OCI-LY1 (cell line): ENCODE results near the gene MARCHF10.

ENCODE experiments used
- H2AFZ ChIP-seq: fragments of 200-600 bp; sonication (generic), shearing (Covaris generic); 2 replicates; pipeline ENCODE4 v1.6.0; 2014; ENCODE audit warnings: antibody characterized with exemption, mild to moderate bottlenecking, low read length
- H3F3A ChIP-seq: fragments of 200-600 bp; sonication (generic), shearing (Covaris generic); 2 replicates; pipeline ENCODE4 v1.6.0; 2014; ENCODE audit warnings: mild to moderate bottlenecking, antibody characterized with exemption, low read length, moderate library complexity; ENCODE audit not compliant: insufficient read depth
- H3K27ac ChIP-seq: fragments of 200-600 bp; sonication (generic); 2 replicates; pipeline ENCODE4 v1.5.1; 2014; ENCODE audit warnings: low read length, mixed run types, mild to moderate bottlenecking, low read depth; ENCODE audit not compliant: poor library complexity, severe bottlenecking
- H3K27me3 ChIP-seq: fragments of 200-600 bp; sonication (generic); 2 replicates; pipeline ENCODE4 v1.6.0; 2014; ENCODE audit warnings: antibody characterized with exemption, mild to moderate bottlenecking, low read length, moderate library complexity; ENCODE audit not compliant: insufficient read depth
- H3K36me3 ChIP-seq: fragments of 200-600 bp; sonication (generic); 2 replicates; pipeline ENCODE4 v1.6.1; 2014; ENCODE audit warnings: mild to moderate bottlenecking, antibody characterized with exemption, low read length, moderate library complexity, mixed read lengths; ENCODE audit not compliant: insufficient read depth
- H3K4me1 ChIP-seq: fragments of 200-600 bp; sonication (generic); 2 replicates; pipeline ENCODE4 v1.5.1; 2014; ENCODE audit warnings: mild to moderate bottlenecking, low read length, moderate library complexity; ENCODE audit not compliant: insufficient read depth, severe bottlenecking
- H3K4me2 ChIP-seq: fragments of 200-600 bp; sonication (generic), shearing (Covaris generic); 2 replicates; pipeline ENCODE4 v1.6.1; 2014; ENCODE audit warnings: low read length
- H3K4me3 ChIP-seq: fragments of 200-600 bp; sonication (generic); 2 replicates; pipeline ENCODE4 v1.5.1; 2014; ENCODE audit warnings: low read length, low read depth, mild to moderate bottlenecking, mixed read lengths; ENCODE audit not compliant: poor library complexity, severe bottlenecking
- H3K79me2 ChIP-seq: fragments of 200-600 bp; shearing (Covaris generic); 2 replicates; pipeline ENCODE4 v1.6.1; 2016; ENCODE audit warnings: mixed run types, low read length, mixed read lengths; ENCODE audit not compliant: insufficient read depth
- H3K9ac ChIP-seq: fragments of 200-600 bp; sonication (generic), shearing (Covaris generic); 2 replicates; pipeline ENCODE4 v1.6.1; 2014; ENCODE audit warnings: mild to moderate bottlenecking, low read length, mixed read lengths
- H3K9me2 ChIP-seq: fragments of 200-600 bp; sonication (generic), shearing (Covaris generic); 2 replicates; pipeline ENCODE4 v1.6.1; 2014; ENCODE audit warnings: low read depth, mild to moderate bottlenecking, low read length, mixed read lengths
- H3K9me3 ChIP-seq: fragments of 200-600 bp; shearing (Covaris generic); 2 replicates; pipeline ENCODE4 v1.6.1; 2014; ENCODE audit warnings: low read length, mixed read lengths
- H4K20me1 ChIP-seq: fragments of 200-600 bp; sonication (generic), shearing (Covaris generic); 2 replicates; pipeline ENCODE4 v1.6.0; 2016; ENCODE audit warnings: mild to moderate bottlenecking, low read length; ENCODE audit not compliant: insufficient read depth
- CTCF ChIP-seq: fragments of 200-600 bp; sonication (generic), shearing (Covaris generic); IDR thresholded peaks from 2 replicates; pipeline ENCODE4 v1.5.1; 2017; ENCODE audit warnings: mild to moderate bottlenecking, antibody characterized with exemption, low read length, moderate library complexity, mixed read lengths
- EZH2 ChIP-seq: fragments of 200-600 bp; sonication (generic), shearing (Covaris generic); IDR thresholded peaks from 2 replicates; pipeline ENCODE4 v1.8.0; 2017; ENCODE audit warnings: borderline replicate concordance, mixed run types, mild to moderate bottlenecking, antibody characterized with exemption, low read length, moderate library complexity, mixed read lengths

The MARCHF10 gene

GRCh38 chr17:62818526-62818925 is 10.4 kb upstream of the MARCHF10 start:
- no peaks in the 10 kb centered on the region for H3K9me3 ChIP-seq
- H3K36me3 ChIP-seq = no peaks in the 10 kb centered on the region
- TF ChIP-seq CTCF = no peak
- no peak for TF ChIP-seq EZH2
- no peaks in the 10 kb centered on the region for H3K4me1 ChIP-seq
- no peak overlapping the region for H3K4me3 ChIP-seq
- H3K27me3 ChIP-seq = no peaks in the 10 kb centered on the region
- no peak overlapping the region for H3K9ac ChIP-seq
- H4K20me1 ChIP-seq = no peaks in the 10 kb centered on the region
- H3K79me2 ChIP-seq = no peaks in the 10 kb centered on the region
- H2AFZ ChIP-seq = no peak overlapping the region
- no peak overlapping the region for H3K27ac ChIP-seq
- no peak overlapping the region for H3K4me2 ChIP-seq
- no peaks in the 10 kb centered on the region for H3K9me2 ChIP-seq
- H3F3A ChIP-seq = no peaks in the 10 kb centered on the region

GRCh38 chr17:62816282-62816839 is 8.2 kb upstream of the MARCHF10 start:
- H3K79me2 ChIP-seq = no peaks in the 10 kb centered on the region
- H3K4me3 ChIP-seq = no peak overlapping the region
- no peaks in the 10 kb centered on the region for H3K27me3 ChIP-seq
- no peaks in the 10 kb centered on the region for H3K9me3 ChIP-seq
- H3K36me3 ChIP-seq = no peaks in the 10 kb centered on the region
- no peaks in the 10 kb centered on the region for H3F3A ChIP-seq
- no peak overlapping the region for H3K27ac ChIP-seq
- no peaks in the 10 kb centered on the region for H4K20me1 ChIP-seq
- H3K9ac ChIP-seq = no peak overlapping the region
- no peaks in the 10 kb centered on the region for H3K4me1 ChIP-seq
- no peak overlapping the region for H3K4me2 ChIP-seq
- H2AFZ ChIP-seq = no peak overlapping the region
- TF ChIP-seq CTCF (no peak), EZH2 (no peak)
- no peaks in the 10 kb centered on the region for H3K9me2 ChIP-seq

- TF ChIP-seq CTCF = no peak
- TF ChIP-seq EZH2 = no peak
- no peaks in the 10 kb centered on the region for H3K36me3 ChIP-seq
- H4K20me1 ChIP-seq = no peaks in the 10 kb centered on the region
- no peak overlapping the region for H3K9ac ChIP-seq
- no peaks in the 10 kb centered on the region for H3K9me3 ChIP-seq
- H3K4me2 ChIP-seq = no peak overlapping the region
- no peak overlapping the region for H2AFZ ChIP-seq
- H3K9me2 ChIP-seq = no peaks in the 10 kb centered on the region
- H3K79me2 ChIP-seq = no peaks in the 10 kb centered on the region
- no peaks in the 10 kb centered on the region for H3K4me1 ChIP-seq
- H3K27me3 ChIP-seq = no peaks in the 10 kb centered on the region
- no peak overlapping the region for H3K4me3 ChIP-seq
- no peaks in the 10 kb centered on the region for H3F3A ChIP-seq
- H3K27ac ChIP-seq = no peak overlapping the region
Measured at GRCh38 chr17:62809656-62810055, 1.5 kb upstream of the MARCHF10 start.
